Neural crest cell (in vitro differentiated cells): ENCODE results near the gene PGRMC1. TPM values are rescaled to one million over a fixed set of nuclear protein-coding genes. Genes with fewer than 3 reads are reported as not detected.

Source experiments
- DNase-seq: peaks from one replicate; pipeline ENCODE4 v3.0.0; 2021; ENCODE audit warnings: low read depth, mixed read lengths, low spot score
- H3K27ac Mint-ChIP-seq: one replicate; pipeline ENCODE4 v1.8.0; 2021; ENCODE audit warnings: mild to moderate bottlenecking, mixed read lengths; ENCODE audit not compliant: unreplicated experiment
- H3K27me3 Mint-ChIP-seq: 2 replicates; pipeline ENCODE4 v1.8.0; 2021; ENCODE audit warnings: low read depth, mild to moderate bottlenecking, mixed read lengths
- H3K36me3 Mint-ChIP-seq: 2 replicates; pipeline ENCODE4 v1.8.0; 2021; ENCODE audit warnings: low read depth, mild to moderate bottlenecking, mixed read lengths
- H3K4me1 Mint-ChIP-seq: 2 replicates; pipeline ENCODE4 v1.8.0; 2021; ENCODE audit warnings: mixed read lengths
- H3K4me3 Mint-ChIP-seq: one replicate; pipeline ENCODE4 v1.8.0; 2021; ENCODE audit warnings: mild to moderate bottlenecking, mixed read lengths
- H3K9me3 Mint-ChIP-seq: 2 replicates; pipeline ENCODE4 v1.8.0; 2021; ENCODE audit warnings: mixed read lengths
- total RNA-seq: library from RNA; stranded (reverse); gene quantifications from 2 replicates; pipeline ENCODE4 v1.2.1, GENCODE V29; 2021
- TF ChIP-seq, protein P1 (sequence below): fragments of 200-600 bp; sonication (generic); conservative IDR thresholded peaks from 2 replicates; pipeline ENCODE4 v1.5.0; 2021; ENCODE audit warnings: antibody characterized with exemption, mild to moderate bottlenecking

Gene PGRMC1
- total RNA-seq, 1 donor from 2014 or later: 210 TPM

DNA sequence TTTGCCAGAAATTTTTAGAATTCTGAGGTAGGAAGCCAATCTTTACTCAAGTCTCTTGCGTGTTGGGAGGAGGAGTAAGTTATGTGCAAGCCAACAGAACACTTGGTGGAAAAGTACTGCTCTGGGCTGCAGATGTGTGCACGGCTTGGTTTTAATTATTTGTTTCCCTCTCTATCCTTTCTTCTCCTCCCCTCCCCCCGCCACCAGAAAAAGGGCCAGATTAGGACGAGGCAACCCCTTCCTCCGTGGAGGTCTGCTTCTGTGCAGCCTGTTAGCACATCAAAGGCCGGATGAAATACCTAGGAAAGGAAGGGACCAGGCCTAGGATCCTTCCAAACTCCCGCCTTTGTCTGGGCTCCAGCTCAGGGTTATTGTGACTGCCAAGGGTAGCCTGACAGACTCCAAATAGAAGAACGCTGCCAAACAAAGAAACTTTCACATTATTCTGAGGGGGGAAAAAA, 1.0 kb upstream of the PGRMC1 start:
- H3K9me3 Mint-ChIP-seq: no peaks in the 10 kb centered on the region
- DNase-seq: peak; percentile 5

DNA sequence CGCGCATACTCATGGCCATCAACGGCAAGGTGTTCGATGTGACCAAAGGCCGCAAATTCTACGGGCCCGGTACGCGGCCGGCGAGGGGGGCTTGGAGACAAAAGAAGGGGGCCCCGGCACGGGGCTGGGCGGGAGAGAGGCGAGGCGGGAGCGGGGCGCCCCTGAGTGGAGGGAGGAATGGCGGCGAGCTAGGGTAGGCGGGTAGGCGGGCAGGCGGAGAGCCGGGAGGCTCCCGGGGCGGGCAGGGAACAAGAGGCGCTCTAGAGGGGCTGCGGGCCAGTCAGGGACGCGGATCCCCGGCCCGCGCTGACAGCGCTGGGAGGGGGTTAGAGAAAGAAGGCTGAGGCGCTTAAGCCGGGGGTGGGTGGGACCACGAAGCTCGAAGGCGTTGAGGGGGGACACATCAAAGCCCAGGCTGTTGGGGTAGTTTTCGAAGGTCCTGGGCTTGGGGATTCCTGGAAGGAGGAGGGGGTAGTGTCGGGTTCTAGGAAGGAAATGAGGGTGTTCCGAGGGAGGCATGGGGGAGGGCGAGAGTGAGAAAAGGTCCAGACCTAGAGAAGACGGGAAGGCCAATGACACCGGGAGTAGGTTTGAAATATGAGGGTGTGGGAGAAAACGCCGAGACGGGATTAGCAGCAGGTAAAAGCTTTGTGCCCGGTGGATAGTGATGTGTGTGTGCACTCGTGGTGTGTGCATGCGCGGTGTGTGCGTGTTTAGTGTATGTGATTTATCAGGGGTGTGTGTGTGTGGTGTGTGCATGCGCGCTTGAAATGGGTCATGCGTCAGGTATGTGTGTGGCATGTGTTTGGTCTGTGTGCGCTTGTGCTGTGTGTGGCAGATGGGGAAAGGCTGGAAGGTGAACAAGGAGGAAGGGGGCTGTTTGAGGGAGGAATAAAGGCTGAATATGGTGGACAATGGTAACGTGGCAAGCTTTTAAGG, 807 bp downstream of the PGRMC1 start:
- H3K9me3 Mint-ChIP-seq: no peaks in the 10 kb centered on the region
- TF ChIP-seq, protein P1, sequence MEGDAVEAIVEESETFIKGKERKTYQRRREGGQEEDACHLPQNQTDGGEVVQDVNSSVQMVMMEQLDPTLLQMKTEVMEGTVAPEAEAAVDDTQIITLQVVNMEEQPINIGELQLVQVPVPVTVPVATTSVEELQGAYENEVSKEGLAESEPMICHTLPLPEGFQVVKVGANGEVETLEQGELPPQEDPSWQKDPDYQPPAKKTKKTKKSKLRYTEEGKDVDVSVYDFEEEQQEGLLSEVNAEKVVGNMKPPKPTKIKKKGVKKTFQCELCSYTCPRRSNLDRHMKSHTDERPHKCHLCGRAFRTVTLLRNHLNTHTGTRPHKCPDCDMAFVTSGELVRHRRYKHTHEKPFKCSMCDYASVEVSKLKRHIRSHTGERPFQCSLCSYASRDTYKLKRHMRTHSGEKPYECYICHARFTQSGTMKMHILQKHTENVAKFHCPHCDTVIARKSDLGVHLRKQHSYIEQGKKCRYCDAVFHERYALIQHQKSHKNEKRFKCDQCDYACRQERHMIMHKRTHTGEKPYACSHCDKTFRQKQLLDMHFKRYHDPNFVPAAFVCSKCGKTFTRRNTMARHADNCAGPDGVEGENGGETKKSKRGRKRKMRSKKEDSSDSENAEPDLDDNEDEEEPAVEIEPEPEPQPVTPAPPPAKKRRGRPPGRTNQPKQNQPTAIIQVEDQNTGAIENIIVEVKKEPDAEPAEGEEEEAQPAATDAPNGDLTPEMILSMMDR: no peak
- peaks cover 4% of the 10 kb centered on the region for H3K36me3 Mint-ChIP-seq
- peaks cover 54% of the 10 kb centered on the region for H3K4me1 Mint-ChIP-seq
- no peak for DNase-seq
- H3K27me3 Mint-ChIP-seq: no peaks in the 10 kb centered on the region
- peak overlapping the region; percentile 94 for H3K4me3 Mint-ChIP-seq
- H3K27ac Mint-ChIP-seq: peak overlapping the region; percentile 89

More for the DNA sequence above, 1.0 kb upstream of the PGRMC1 start:
- Mint-ChIP-seq H3K27ac (peak overlapping the region; percentile 98), H3K27me3 (no peaks in the 10 kb centered on the region), H3K36me3 (peaks cover 4% of the 10 kb centered on the region), H3K4me1 (peaks cover 43% of the 10 kb centered on the region), H3K4me3 (peak overlapping the region; percentile 94)
- TF ChIP-seq, protein P1: no peak

DNA sequence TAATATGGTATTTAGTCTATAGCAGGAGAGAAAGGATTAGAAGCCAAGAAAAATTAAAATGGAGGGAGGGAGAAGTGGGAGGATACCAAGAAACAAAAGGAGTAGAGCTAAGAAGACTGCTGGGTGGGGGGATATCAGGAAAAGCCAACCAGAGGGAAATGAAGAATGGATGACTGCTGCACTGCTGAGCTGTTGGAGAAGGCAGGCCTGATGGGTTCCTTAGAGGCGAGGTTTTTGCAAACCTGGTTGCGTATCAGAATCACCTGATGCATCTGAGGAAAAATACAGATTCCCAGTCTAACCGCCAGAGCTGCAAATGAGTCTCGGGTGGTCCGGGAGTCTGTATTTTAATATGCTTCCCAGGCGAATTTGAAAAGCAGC, 1.5 kb downstream of the PGRMC1 start:
- no peaks in the 10 kb centered on the region for H3K27me3 Mint-ChIP-seq
- H3K4me3 Mint-ChIP-seq: peak overlapping the region; percentile 94
- no peaks in the 10 kb centered on the region for H3K9me3 Mint-ChIP-seq
- DNase-seq: no peak
- TF ChIP-seq, protein P1: no peak
- H3K36me3 Mint-ChIP-seq: peaks cover 8% of the 10 kb centered on the region
- peak overlapping the region; percentile 89 for H3K27ac Mint-ChIP-seq
- peaks cover 54% of the 10 kb centered on the region for H3K4me1 Mint-ChIP-seq

DNA sequence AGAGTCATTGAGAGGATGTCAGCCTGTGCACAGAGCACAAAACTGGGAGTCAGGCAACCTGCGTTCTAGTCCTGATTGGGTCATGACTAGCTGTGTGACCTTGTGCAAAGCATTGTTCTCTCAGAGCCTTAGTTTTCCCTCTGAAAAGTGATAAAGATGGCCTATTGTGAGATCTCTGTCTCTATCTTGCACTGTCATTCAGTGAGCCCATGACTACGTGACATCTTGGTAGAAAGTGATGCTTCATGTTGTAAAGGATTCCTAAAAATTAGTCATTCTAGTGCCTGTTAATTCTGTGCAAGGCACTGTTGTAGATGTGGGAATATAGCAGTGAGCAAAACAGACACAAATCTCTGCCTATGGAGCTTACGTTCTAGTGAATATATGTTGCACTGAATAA, 2.5 kb downstream of the PGRMC1 start:
- Mint-ChIP-seq H3K36me3 (peaks cover 12% of the 10 kb centered on the region), H3K27me3 (no peaks in the 10 kb centered on the region), H3K4me3 (peak overlapping the region; percentile 94), H3K9me3 (no peaks in the 10 kb centered on the region), H3K4me1 (peaks cover 53% of the 10 kb centered on the region), H3K27ac (no peak overlapping the region)
- TF ChIP-seq, protein P1: no peak
- no peak for DNase-seq

DNA sequence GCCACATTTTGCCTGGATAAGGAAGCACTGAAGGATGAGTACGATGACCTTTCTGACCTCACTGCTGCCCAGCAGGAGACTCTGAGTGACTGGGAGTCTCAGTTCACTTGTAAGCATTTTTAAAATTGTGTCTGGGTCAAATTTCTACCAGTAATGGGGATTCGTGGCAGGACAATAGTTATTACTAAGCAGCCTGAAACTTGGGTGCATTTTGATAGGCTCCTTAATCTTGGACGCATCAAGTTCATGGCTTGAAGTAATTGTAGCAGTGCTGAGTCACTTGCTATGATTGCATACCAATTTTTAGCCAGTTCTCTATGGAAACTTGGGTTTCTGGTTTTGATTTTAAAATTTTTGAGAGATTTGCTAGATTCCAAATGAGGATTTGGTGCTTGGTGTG, 4.3 kb downstream of the PGRMC1 start:
- Mint-ChIP-seq H3K4me1 (peaks cover 36% of the 10 kb centered on the region), H3K27ac (peak overlapping the region; percentile 45), H3K9me3 (no peaks in the 10 kb centered on the region), H3K36me3 (peaks cover 17% of the 10 kb centered on the region), H3K4me3 (peak overlapping the region; percentile 82), H3K27me3 (no peaks in the 10 kb centered on the region)
- TF ChIP-seq, protein P1: no peak
- no peak for DNase-seq
